Activated CD4-positive, alpha-beta T cell treated with anti-CD3 and anti-CD28 coated beads, Interleukin-2, amount 10 ng/mL, durations not matched to agents 7 days and 5 days (primary cell): Measurements from ENCODE around the gene VIPR1. TPM values are rescaled to one million over a fixed set of nuclear protein-coding genes. Genes with fewer than 3 reads are reported as not detected.
A peak's percentile ranks its signal among the peaks of the same experiment; 100 is the strongest.
"Not testable (repeated sequence)": the region's sequence is repeated elsewhere in the genome, so short reads cannot be mapped to it uniquely, and the experiment has no call there.

ENCODE experiments used
- CTCF ChIA-PET: fragments of 350-600 bp; sonication (Branson Sonifier 250); formaldehyde crosslinking; loops from one replicate; lab custom pipeline; 2021; ENCODE audit warnings: antibody characterized with exemption; lab: Charles Lee
- POLR2A ChIA-PET: fragments of 350-600 bp; sonication (Branson Sonifier 250); formaldehyde crosslinking; loops from one replicate; lab custom pipeline; 2021; ENCODE audit warnings: antibody characterized with exemption; lab: Charles Lee
- DNase-seq: peaks from one replicate; pipeline ENCODE4 v3.0.0-alpha.2; 2020
- H3K27ac Mint-ChIP-seq: one replicate; pipeline ENCODE4 v1.8.0; 2021; ENCODE audit warnings: mild to moderate bottlenecking, moderate library complexity, mixed read lengths
- H3K27me3 Mint-ChIP-seq: one replicate; pipeline ENCODE4 v1.8.0; 2021; ENCODE audit warnings: mixed read lengths
- H3K36me3 Mint-ChIP-seq: one replicate; pipeline ENCODE4 v1.8.0; 2021; ENCODE audit warnings: low read depth, mixed read lengths
- H3K4me1 Mint-ChIP-seq: one replicate; pipeline ENCODE4 v1.8.0; 2021; ENCODE audit warnings: mixed read lengths
- H3K4me3 Mint-ChIP-seq: one replicate; pipeline ENCODE4 v1.8.0; 2021; ENCODE audit warnings: mild to moderate bottlenecking, moderate library complexity, mixed read lengths
- H3K9me3 Mint-ChIP-seq: one replicate; pipeline ENCODE4 v1.8.0; 2021; ENCODE audit warnings: mixed read lengths
- total RNA-seq, 2 experiments: library from RNA; stranded (reverse); gene quantifications; one replicate each; pipeline ENCODE4 v1.2.3, GENCODE V29; 2021

The VIPR1 gene
- total RNA-seq, 2 experiments from 2014 or later, result 19.9 to 21.3 TPM

GRCh38 chr3:42550250-42550649 is 47.8 kb downstream of the VIPR1 start:
- Mint-ChIP-seq H3K36me3 (peaks cover 31% of the 10 kb centered on the region), H3K4me3 (no peak overlapping the region), H3K4me1 (peaks cover 11% of the 10 kb centered on the region), H3K27ac (no peak overlapping the region), H3K27me3 (no peaks in the 10 kb centered on the region), H3K9me3 (no peaks in the 10 kb centered on the region)
- ChIA-PET CTCF (interaction anchor here (0.8 kb wide), 1 partner anchor 48 kb away, joined by 4 read pairs; the partner anchor contains the start of gene VIPR1), POLR2A (no interaction called here)
- no peak for DNase-seq

GRCh38 chr3:42552830-42553229 is 50.4 kb downstream of the VIPR1 start:
- Mint-ChIP-seq H3K4me3 (no peak overlapping the region), H3K27me3 (no peaks in the 10 kb centered on the region), H3K4me1 (peaks cover 36% of the 10 kb centered on the region), H3K27ac (peak overlapping the region; percentile 28), H3K36me3 (peaks cover 48% of the 10 kb centered on the region), H3K9me3 (no peaks in the 10 kb centered on the region)
- no peak for DNase-seq
- ChIA-PET CTCF (no interaction called here), POLR2A (no interaction called here)

GRCh38 chr3:42556089-42556632 is 53.7 kb downstream of the VIPR1 start:
- H3K27ac Mint-ChIP-seq, result peak overlapping the region; percentile 96
- no peaks in the 10 kb centered on the region for H3K27me3 Mint-ChIP-seq
- H3K9me3 Mint-ChIP-seq, result no peaks in the 10 kb centered on the region
- ChIA-PET CTCF (interaction anchor here (0.6 kb wide), 1 partner anchor 11 kb away, joined by 3 read pairs; no protein-coding TSS in a partner anchor), POLR2A (no interaction called here)
- peak overlapping the region; percentile 47 for H3K4me3 Mint-ChIP-seq
- peak; percentile 75 for DNase-seq
- H3K36me3 Mint-ChIP-seq, result peaks cover 59% of the 10 kb centered on the region
- peaks cover 36% of the 10 kb centered on the region for H3K4me1 Mint-ChIP-seq

GRCh38 chr3:42556817-42557216 is 54.4 kb downstream of the VIPR1 start:
- H3K9me3 Mint-ChIP-seq, POLR2A ChIA-PET, H3K27me3 Mint-ChIP-seq, DNase-seq: not testable (repeated sequence)
- H3K4me3 Mint-ChIP-seq, result peak overlapping the region; percentile 47
- H3K4me1 Mint-ChIP-seq, result peaks cover 36% of the 10 kb centered on the region
- H3K36me3 Mint-ChIP-seq, result peaks cover 62% of the 10 kb centered on the region
- H3K27ac Mint-ChIP-seq, result peak overlapping the region; percentile 96
- CTCF ChIA-PET, result interaction anchor here (0.6 kb wide), 1 partner anchor 10 kb away, joined by 3 read pairs; no protein-coding TSS in a partner anchor

- peaks cover 36% of the 10 kb centered on the region for H3K4me1 Mint-ChIP-seq
- DNase-seq, result peak; percentile 62
- ChIA-PET POLR2A (no interaction called here), CTCF (interaction anchor here (0.7 to 0.8 kb wide), 2 partner anchors 10 to 246 kb away, joined by 5 to 6 read pairs; partner anchors contain the start of gene HIGD1A)
- H3K36me3 Mint-ChIP-seq, result peaks cover 62% of the 10 kb centered on the region
- H3K9me3 Mint-ChIP-seq, result no peaks in the 10 kb centered on the region
- peak overlapping the region; percentile 62 for H3K27ac Mint-ChIP-seq
- H3K27me3 Mint-ChIP-seq, result no peaks in the 10 kb centered on the region
- H3K4me3 Mint-ChIP-seq, result no peak overlapping the region
These were observed 55.4 kb downstream of the VIPR1 start for GRCh38 chr3:42557854-42558253.

GRCh38 chr3:42562047-42562907 is 59.8 kb downstream of the VIPR1 start:
- peaks cover 54% of the 10 kb centered on the region for H3K36me3 Mint-ChIP-seq
- POLR2A ChIA-PET, result interaction anchor here (1.4 kb wide), 1 partner anchor 19 kb away, joined by 3 read pairs; the partner anchor contains the start of gene SEC22C
- H3K27me3 Mint-ChIP-seq, result no peaks in the 10 kb centered on the region

GRCh38 chr3:42569593-42570142 is 67.2 kb downstream of the VIPR1 start:
- Mint-ChIP-seq H3K4me3 (no peak overlapping the region), H3K27ac (no peak overlapping the region), H3K9me3 (peaks cover 8% of the 10 kb centered on the region), H3K27me3 (no peaks in the 10 kb centered on the region), H3K36me3 (peaks cover 62% of the 10 kb centered on the region), H3K4me1 (peaks cover 24% of the 10 kb centered on the region)
- ChIA-PET CTCF (no interaction called here), POLR2A (no interaction called here)
- DNase-seq, result no peak

More at GRCh38 chr3:42562047-42562907, 59.8 kb downstream of the VIPR1 start:
- CTCF ChIA-PET, result interaction anchor here (0.6 to 1.0 kb wide), 2 partner anchors 10 to 101 kb away, joined by 3 read pairs; no protein-coding TSS in a partner anchor
- H3K4me3 Mint-ChIP-seq, result no peak overlapping the region
- peak overlapping the region; percentile 63 for H3K27ac Mint-ChIP-seq
- no peaks in the 10 kb centered on the region for H3K9me3 Mint-ChIP-seq
- DNase-seq, result no peak
- H3K4me1 Mint-ChIP-seq, result peaks cover 9% of the 10 kb centered on the region

- H3K36me3 Mint-ChIP-seq, result peaks cover 69% of the 10 kb centered on the region
- no peak for DNase-seq
- H3K27ac Mint-ChIP-seq, result no peak overlapping the region
- H3K9me3 Mint-ChIP-seq, result peaks cover 19% of the 10 kb centered on the region
- ChIA-PET CTCF (interaction anchor here (0.6 to 0.7 kb wide), 2 partner anchors 10 to 563 kb away, joined by 3 to 7 read pairs; no protein-coding TSS in a partner anchor), POLR2A (no interaction called here)
- peaks cover 34% of the 10 kb centered on the region for H3K4me1 Mint-ChIP-seq
- H3K4me3 Mint-ChIP-seq, result no peak overlapping the region
- no peaks in the 10 kb centered on the region for H3K27me3 Mint-ChIP-seq
These were observed 69.8 kb downstream of the VIPR1 start for GRCh38 chr3:42572278-42572677.

- Mint-ChIP-seq H3K36me3 (peaks cover 63% of the 10 kb centered on the region), H3K27me3 (no peaks in the 10 kb centered on the region), H3K4me3 (no peak overlapping the region), H3K9me3 (peaks cover 19% of the 10 kb centered on the region), H3K4me1 (peaks cover 40% of the 10 kb centered on the region), H3K27ac (no peak overlapping the region)
- ChIA-PET CTCF (interaction anchor here (0.6 kb wide), 1 partner anchor 189 kb away, joined by 3 read pairs; no protein-coding TSS in a partner anchor), POLR2A (no interaction called here)
- no peak for DNase-seq
These were observed 72.8 kb downstream of the VIPR1 start for GRCh38 chr3:42575137-42575741.

- H3K4me3 Mint-ChIP-seq, result no peak overlapping the region
- no peaks in the 10 kb centered on the region for H3K27me3 Mint-ChIP-seq
- H3K4me1 Mint-ChIP-seq, result peaks cover 50% of the 10 kb centered on the region
- peaks cover 55% of the 10 kb centered on the region for H3K36me3 Mint-ChIP-seq
- DNase-seq, result no peak
- ChIA-PET POLR2A (no interaction called here), CTCF (interaction anchor here (1.1 kb wide), 1 partner anchor 12 kb away, joined by 4 read pairs; the partner anchor contains the start of gene SS18L2)
- no peak overlapping the region for H3K27ac Mint-ChIP-seq
- H3K9me3 Mint-ChIP-seq, result peaks cover 19% of the 10 kb centered on the region
These were observed 75.6 kb downstream of the VIPR1 start for GRCh38 chr3:42578054-42578453.

- H3K27ac Mint-ChIP-seq, H3K4me3 Mint-ChIP-seq, POLR2A ChIA-PET, DNase-seq, H3K27me3 Mint-ChIP-seq: not testable (repeated sequence)
- Mint-ChIP-seq H3K9me3 (peaks cover 13% of the 10 kb centered on the region), H3K36me3 (peaks cover 46% of the 10 kb centered on the region), H3K4me1 (peaks cover 58% of the 10 kb centered on the region)
- CTCF ChIA-PET, result interaction anchor here (1.1 kb wide), 1 partner anchor 11 kb away, joined by 4 read pairs; the partner anchor contains the start of gene SS18L2
These were observed 76.9 kb downstream of the VIPR1 start for GRCh38 chr3:42579346-42579745.

GRCh38 chr3:42581400-42581708 is 78.9 kb downstream of the VIPR1 start:
- Mint-ChIP-seq H3K4me1 (peaks cover 63% of the 10 kb centered on the region), H3K9me3 (no peaks in the 10 kb centered on the region), H3K27ac (peak overlapping the region; percentile 76), H3K27me3 (no peaks in the 10 kb centered on the region), H3K36me3 (peaks cover 39% of the 10 kb centered on the region), H3K4me3 (peak overlapping the region; percentile 84)
- POLR2A ChIA-PET, result interaction anchor here (1.0 kb wide), 1 partner anchor 19 kb away, joined by 3 read pairs; no protein-coding TSS in a partner anchor
- CTCF ChIA-PET, result interaction anchor here (1.3 to 2.7 kb wide), 3 partner anchors 20 to 163 kb away, joined by 3 to 14 read pairs (median 3); partner anchors contain the start of gene NKTR
- no peak for DNase-seq
